ENCODE results near the gene PRKD1. TPM values are rescaled to one million over a fixed set of nuclear protein-coding genes. Genes with fewer than 3 reads are reported as not detected.

PRKD1 gene
- total RNA-seq, 1 donor from 2014 or later = 0.54 TPM

- Mint-ChIP-seq H3K4me1 (ENCODE audit: low read depth, unreplicated experiment) (no peaks in the 10 kb centered on the region), H3K27ac (ENCODE audit: unreplicated experiment) (no peak overlapping the region), H3K27me3 (ENCODE audit: unreplicated experiment) (peaks cover 2% of the 10 kb centered on the region), H3K4me3 (ENCODE audit: unreplicated experiment) (no peak overlapping the region), H3K9me3 (ENCODE audit: unreplicated experiment) (peaks cover 1% of the 10 kb centered on the region), H3K36me3 (ENCODE audit: unreplicated experiment) (no peaks in the 10 kb centered on the region)
- TF ChIP-seq CTCF (IDR thresholded peaks at IDR 0.05; ENCODE audit: partially characterized antibody, unreplicated experiment) = no peak
- DNase-seq = no peak
Observed at GRCh38 chr14:29798108-29798663, 129.5 kb downstream of the PRKD1 start.

GRCh38 chr14:29796853-29797252 is 130.8 kb downstream of the PRKD1 start:
- peaks cover 2% of the 10 kb centered on the region for H3K27me3 Mint-ChIP-seq (ENCODE audit: unreplicated experiment)
- DNase-seq = no peak
- TF ChIP-seq CTCF (IDR thresholded peaks at IDR 0.05; ENCODE audit: partially characterized antibody, unreplicated experiment) = no peak
- H3K4me1 Mint-ChIP-seq (ENCODE audit: low read depth, unreplicated experiment) = no peaks in the 10 kb centered on the region
- no peak overlapping the region for H3K27ac Mint-ChIP-seq (ENCODE audit: unreplicated experiment)
- no peak overlapping the region for H3K4me3 Mint-ChIP-seq (ENCODE audit: unreplicated experiment)
- no peaks in the 10 kb centered on the region for H3K36me3 Mint-ChIP-seq (ENCODE audit: unreplicated experiment)
- peaks cover 1% of the 10 kb centered on the region for H3K9me3 Mint-ChIP-seq (ENCODE audit: unreplicated experiment)

- TF ChIP-seq CTCF (IDR thresholded peaks at IDR 0.05; ENCODE audit: partially characterized antibody, unreplicated experiment) = no peak
Observed at GRCh38 chr14:29789475-29789874, 138.2 kb downstream of the PRKD1 start.

GRCh38 chr14:29788093-29788492 is 139.6 kb downstream of the PRKD1 start:
- Mint-ChIP-seq H3K4me3 (ENCODE audit: unreplicated experiment) (no peak overlapping the region), H3K4me1 (ENCODE audit: low read depth, unreplicated experiment) (no peaks in the 10 kb centered on the region), H3K27me3 (ENCODE audit: unreplicated experiment) (no peaks in the 10 kb centered on the region), H3K9me3 (ENCODE audit: unreplicated experiment) (peaks cover 2% of the 10 kb centered on the region), H3K27ac (ENCODE audit: unreplicated experiment) (no peak overlapping the region), H3K36me3 (ENCODE audit: unreplicated experiment) (no peaks in the 10 kb centered on the region)
- TF ChIP-seq CTCF (IDR thresholded peaks at IDR 0.05; ENCODE audit: partially characterized antibody, unreplicated experiment) = no peak
- no peak for DNase-seq

More at GRCh38 chr14:29789475-29789874, 138.2 kb downstream of the PRKD1 start:
- H3K9me3 Mint-ChIP-seq (ENCODE audit: unreplicated experiment) = peaks cover 2% of the 10 kb centered on the region
- DNase-seq = no peak
- no peaks in the 10 kb centered on the region for H3K27me3 Mint-ChIP-seq (ENCODE audit: unreplicated experiment)
- H3K4me3 Mint-ChIP-seq (ENCODE audit: unreplicated experiment) = no peak overlapping the region
- H3K27ac Mint-ChIP-seq (ENCODE audit: unreplicated experiment) = no peak overlapping the region
- no peaks in the 10 kb centered on the region for H3K4me1 Mint-ChIP-seq (ENCODE audit: low read depth, unreplicated experiment)
- no peaks in the 10 kb centered on the region for H3K36me3 Mint-ChIP-seq (ENCODE audit: unreplicated experiment)

- no peaks in the 10 kb centered on the region for H3K36me3 Mint-ChIP-seq (ENCODE audit: unreplicated experiment)
- no peak overlapping the region for H3K4me3 Mint-ChIP-seq (ENCODE audit: unreplicated experiment)
- H3K4me1 Mint-ChIP-seq (ENCODE audit: low read depth, unreplicated experiment) = no peaks in the 10 kb centered on the region
- no peak for TF ChIP-seq CTCF (IDR thresholded peaks at IDR 0.05; ENCODE audit: partially characterized antibody, unreplicated experiment)
- DNase-seq = no peak
- H3K27me3 Mint-ChIP-seq (ENCODE audit: unreplicated experiment) = no peaks in the 10 kb centered on the region
- no peak overlapping the region for H3K27ac Mint-ChIP-seq (ENCODE audit: unreplicated experiment)
- H3K9me3 Mint-ChIP-seq (ENCODE audit: unreplicated experiment) = peaks cover 2% of the 10 kb centered on the region
Observed at GRCh38 chr14:29783556-29783955, 144.1 kb downstream of the PRKD1 start.

Measured in glutamatergic neuron (in vitro differentiated cells).